MV-4-11 (cell line): Measurements from ENCODE around the gene AUTS2.

Experiments
- DNase-seq: peaks from one replicate; lab custom pipeline; 2025; lab: John Stamatoyannopoulos, UW

AUTS2 gene

GRCh38 chr7:70498232-70498992 lies 900.1 kb downstream of the AUTS2 start:
- no peak for DNase-seq

DNA sequence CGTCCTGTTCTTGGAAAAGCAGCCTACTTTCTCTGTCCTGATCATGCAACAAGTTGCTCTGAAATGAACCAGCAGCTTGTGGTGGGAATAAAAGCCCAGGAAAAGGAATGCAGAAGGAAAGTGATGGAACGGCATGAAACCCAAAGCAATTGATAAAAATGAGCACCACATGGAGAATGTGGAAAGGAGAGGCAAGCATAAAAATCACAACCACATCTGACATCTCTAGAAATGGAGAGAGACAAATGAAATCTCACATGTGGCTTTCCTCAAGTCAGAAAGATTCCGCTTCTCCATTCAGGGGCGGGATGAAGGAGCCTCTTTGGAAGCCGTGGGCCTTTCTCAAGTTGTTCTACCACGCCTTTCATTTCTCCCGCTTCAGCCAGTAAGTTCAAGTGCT lies 902.0 kb downstream of the AUTS2 start:
- no peak for DNase-seq

GRCh38 chr7:70502117-70502863 lies 904.0 kb downstream of the AUTS2 start:
- DNase-seq, result no peak

GRCh38 chr7:70504254-70504653 lies 906.0 kb downstream of the AUTS2 start:
- DNase-seq, result no peak

- no peak for DNase-seq
These were observed 907.2 kb downstream of the AUTS2 start for GRCh38 chr7:70505468-70505867.

GRCh38 chr7:70505886-70506285 lies 907.6 kb downstream of the AUTS2 start:
- DNase-seq, result no peak

GRCh38 chr7:70506434-70506833 lies 908.2 kb downstream of the AUTS2 start:
- DNase-seq, result no peak

GRCh38 chr7:70512144-70512543 lies 913.9 kb downstream of the AUTS2 start:
- no peak for DNase-seq

- DNase-seq, result no peak
These were observed 914.5 kb downstream of the AUTS2 start for GRCh38 chr7:70512761-70513160.

- no peak for DNase-seq
These were observed 922.3 kb downstream of the AUTS2 start for GRCh38 chr7:70520611-70521010.

GRCh38 chr7:70523249-70523988 lies 925.1 kb downstream of the AUTS2 start:
- no peak for DNase-seq

- no peak for DNase-seq
These were observed 925.7 kb downstream of the AUTS2 start for GRCh38 chr7:70523989-70524351.

GRCh38 chr7:70525991-70526390 lies 927.7 kb downstream of the AUTS2 start:
- no peak for DNase-seq

GRCh38 chr7:70527520-70528115 lies 929.3 kb downstream of the AUTS2 start:
- DNase-seq, result no peak

DNA sequence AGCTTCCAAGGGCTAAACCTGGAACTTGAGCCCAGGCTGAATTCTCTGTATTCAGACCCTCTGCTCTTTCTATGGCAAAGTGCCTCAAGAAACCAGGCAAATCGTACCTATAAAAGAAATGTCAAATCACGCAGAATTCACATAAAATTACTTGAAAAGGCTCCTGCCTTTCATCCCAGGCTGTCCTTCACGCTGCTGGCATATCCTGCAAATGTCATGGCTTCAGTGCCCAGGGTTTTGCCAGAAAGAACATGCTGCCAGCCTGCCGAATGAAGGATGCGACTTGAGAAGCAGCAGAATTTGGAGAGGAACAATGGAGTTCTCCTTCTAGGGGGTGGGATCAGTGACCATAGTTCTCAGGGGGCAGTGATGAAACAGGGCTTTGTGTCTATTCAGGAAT lies 931.2 kb downstream of the AUTS2 start:
- no peak for DNase-seq

GRCh38 chr7:70529914-70530585 lies 931.8 kb downstream of the AUTS2 start:
- DNase-seq, result no peak

DNA sequence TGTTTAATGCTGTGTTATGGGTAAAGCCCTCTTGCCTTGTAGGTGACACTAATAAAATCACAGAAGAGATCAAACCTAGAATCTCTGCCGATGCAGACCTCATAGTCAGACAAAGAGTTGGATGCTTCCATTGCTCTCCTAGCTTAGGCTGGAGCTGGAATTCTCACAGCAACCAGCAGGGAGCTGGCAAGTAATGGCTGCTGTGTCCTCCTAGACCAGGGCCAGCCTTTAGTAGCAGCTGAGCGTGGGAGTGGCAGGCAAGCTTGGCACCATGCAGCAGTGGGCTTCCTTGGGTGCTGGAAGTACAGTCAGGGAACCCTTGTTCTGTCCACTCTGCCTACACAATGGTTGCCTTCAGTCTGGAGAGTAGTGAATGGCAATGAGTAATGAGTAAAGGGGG lies 935.3 kb downstream of the AUTS2 start:
- no peak for DNase-seq

GRCh38 chr7:70539205-70539604 lies 940.9 kb downstream of the AUTS2 start:
- DNase-seq, result no peak

DNA sequence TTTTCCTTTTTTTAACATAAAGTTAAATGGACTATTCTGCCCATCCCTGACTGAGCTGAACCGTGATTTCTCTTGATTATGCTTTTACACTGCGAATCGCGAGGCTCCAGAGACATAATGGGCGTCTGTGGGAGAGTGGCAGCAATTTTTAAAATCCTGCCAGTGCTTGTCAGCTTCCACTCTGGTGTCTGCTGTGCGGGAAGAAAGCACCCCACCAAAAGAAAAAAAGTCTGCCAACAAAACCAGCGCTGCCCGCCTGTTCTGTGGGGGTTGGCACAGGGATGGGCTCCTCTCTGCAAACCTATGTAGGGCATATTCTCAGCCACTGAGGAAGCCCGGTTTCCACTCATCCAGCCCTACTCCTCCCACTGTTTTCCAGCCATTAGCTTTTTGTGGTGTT lies 941.3 kb downstream of the AUTS2 start:
- no peak for DNase-seq

DNA sequence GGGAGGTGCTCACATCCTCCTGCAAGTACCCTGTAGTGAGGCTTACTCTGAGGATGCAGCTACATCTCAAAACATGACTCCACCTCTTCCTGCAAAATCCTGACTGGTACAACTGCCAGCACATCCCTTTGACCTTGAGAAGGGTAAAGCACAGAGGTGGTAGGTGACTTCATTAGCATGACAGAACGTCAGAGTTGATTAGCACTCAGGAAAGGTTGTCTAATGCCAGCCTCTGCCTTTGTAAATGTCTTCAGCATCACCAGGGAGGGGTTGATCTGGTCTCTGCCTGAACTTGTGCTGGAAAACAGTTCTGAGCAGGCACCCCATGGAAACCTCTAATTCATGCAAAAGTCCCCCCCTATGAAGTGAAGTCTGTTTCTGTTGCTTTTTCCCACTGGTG lies 942.4 kb downstream of the AUTS2 start:
- no peak for DNase-seq

- peak; percentile 65 for DNase-seq
These were observed 944.6 kb downstream of the AUTS2 start for GRCh38 chr7:70542750-70543376.

GRCh38 chr7:70544016-70544415 lies 945.7 kb downstream of the AUTS2 start:
- no peak for DNase-seq
